HG03097 (cell line): ENCODE results near the gene SENP1.

ENCODE experiments used
- ATAC-seq: cut with Tn5 transposase; IDR thresholded peaks from one replicate; pipeline ENCODE4 v1.9.1; 2021; ENCODE audit not compliant: unreplicated experiment, low FRiP score

Gene SENP1

GRCh38 chr12:48021485-48022179 is 84.2 kb downstream of the SENP1 start:
- no peak for ATAC-seq

- ATAC-seq: no peak
These were observed 86.1 kb downstream of the SENP1 start for GRCh38 chr12:48019639-48020265.

- ATAC-seq: no peak
These were observed 87.3 kb downstream of the SENP1 start for GRCh38 chr12:48018618-48018995.

- no peak for ATAC-seq
These were observed 87.8 kb downstream of the SENP1 start for GRCh38 chr12:48017921-48018617.

GRCh38 chr12:48017496-48017895 is 88.4 kb downstream of the SENP1 start:
- ATAC-seq: no peak

- ATAC-seq: no peak
These were observed 89.4 kb downstream of the SENP1 start for GRCh38 chr12:48016373-48017020.

- ATAC-seq: no peak
These were observed 89.9 kb downstream of the SENP1 start for GRCh38 chr12:48015954-48016353.

GRCh38 chr12:48015129-48015528 is 90.8 kb downstream of the SENP1 start:
- no peak for ATAC-seq

- no peak for ATAC-seq
These were observed 92.6 kb downstream of the SENP1 start for GRCh38 chr12:48013287-48013686.

- ATAC-seq: no peak
These were observed 93.8 kb downstream of the SENP1 start for GRCh38 chr12:48012070-48012469.

- no peak for ATAC-seq
These were observed 95.4 kb downstream of the SENP1 start for GRCh38 chr12:48010366-48010970.

GRCh38 chr12:48009471-48009870 is 96.4 kb downstream of the SENP1 start:
- no peak for ATAC-seq

GRCh38 chr12:48008950-48009349 is 96.9 kb downstream of the SENP1 start:
- no peak for ATAC-seq

GRCh38 chr12:48008349-48008748 is 97.5 kb downstream of the SENP1 start:
- no peak for ATAC-seq

GRCh38 chr12:48007206-48007605 is 98.7 kb downstream of the SENP1 start:
- ATAC-seq: no peak

GRCh38 chr12:48005750-48006021 is 100.2 kb downstream of the SENP1 start:
- ATAC-seq: no peak

GRCh38 chr12:48005001-48005749 is 100.7 kb downstream of the SENP1 start:
- no peak for ATAC-seq

- no peak for ATAC-seq
These were observed 101.6 kb downstream of the SENP1 start, which contains the start of gene COL2A1 for GRCh38 chr12:48004053-48004941. Gene COL2A1 (minus strand): TSS chr12:48004476. CDS start chr12:48004321, 155 bp downstream.
